SKM-1 (cell line): ENCODE measurements around the gene USP9Y.
A peak's percentile ranks its signal among the peaks of the same experiment; 100 is the strongest.
"Not testable (repeated sequence)": the region's sequence is repeated elsewhere in the genome, so short reads cannot be mapped to it uniquely, and the experiment has no call there.

Experiments used
- DNase-seq: peaks from one replicate; lab custom pipeline; 2025; ENCODE audit not compliant: unreplicated experiment; lab: John Stamatoyannopoulos, UW

The USP9Y gene, protein sequence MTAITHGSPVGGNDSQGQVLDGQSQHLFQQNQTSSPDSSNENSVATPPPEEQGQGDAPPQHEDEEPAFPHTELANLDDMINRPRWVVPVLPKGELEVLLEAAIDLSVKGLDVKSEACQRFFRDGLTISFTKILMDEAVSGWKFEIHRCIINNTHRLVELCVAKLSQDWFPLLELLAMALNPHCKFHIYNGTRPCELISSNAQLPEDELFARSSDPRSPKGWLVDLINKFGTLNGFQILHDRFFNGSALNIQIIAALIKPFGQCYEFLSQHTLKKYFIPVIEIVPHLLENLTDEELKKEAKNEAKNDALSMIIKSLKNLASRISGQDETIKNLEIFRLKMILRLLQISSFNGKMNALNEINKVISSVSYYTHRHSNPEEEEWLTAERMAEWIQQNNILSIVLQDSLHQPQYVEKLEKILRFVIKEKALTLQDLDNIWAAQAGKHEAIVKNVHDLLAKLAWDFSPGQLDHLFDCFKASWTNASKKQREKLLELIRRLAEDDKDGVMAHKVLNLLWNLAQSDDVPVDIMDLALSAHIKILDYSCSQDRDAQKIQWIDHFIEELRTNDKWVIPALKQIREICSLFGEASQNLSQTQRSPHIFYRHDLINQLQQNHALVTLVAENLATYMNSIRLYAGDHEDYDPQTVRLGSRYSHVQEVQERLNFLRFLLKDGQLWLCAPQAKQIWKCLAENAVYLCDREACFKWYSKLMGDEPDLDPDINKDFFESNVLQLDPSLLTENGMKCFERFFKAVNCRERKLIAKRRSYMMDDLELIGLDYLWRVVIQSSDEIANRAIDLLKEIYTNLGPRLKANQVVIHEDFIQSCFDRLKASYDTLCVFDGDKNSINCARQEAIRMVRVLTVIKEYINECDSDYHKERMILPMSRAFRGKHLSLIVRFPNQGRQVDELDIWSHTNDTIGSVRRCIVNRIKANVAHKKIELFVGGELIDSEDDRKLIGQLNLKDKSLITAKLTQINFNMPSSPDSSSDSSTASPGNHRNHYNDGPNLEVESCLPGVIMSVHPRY (N-terminal part only)

DNA sequence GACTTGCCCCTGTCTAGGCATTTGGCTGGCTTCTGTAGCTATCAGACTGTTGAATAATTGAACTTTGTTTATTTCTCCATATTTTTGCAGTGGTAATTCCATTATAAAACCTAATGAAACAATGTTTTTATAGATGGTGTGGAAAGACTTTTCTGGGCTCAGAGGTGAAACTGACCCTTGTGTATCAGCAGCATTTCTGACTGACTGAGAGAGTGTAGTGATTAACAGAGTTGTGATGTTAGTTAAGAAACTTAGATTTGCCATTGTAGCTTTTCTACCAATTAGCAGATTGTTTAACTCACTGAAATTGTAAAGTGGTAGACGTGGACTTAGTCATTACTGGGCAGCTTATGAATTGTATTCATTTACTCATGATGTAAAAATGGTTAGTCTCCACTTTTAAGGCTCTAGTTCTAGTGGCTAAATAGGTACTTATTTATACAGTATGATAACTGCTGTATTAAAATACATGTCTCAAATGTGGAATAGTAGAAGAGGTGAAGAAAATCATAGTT lies at the start of gene USP9Y:
TSS of gene USP9Y (plus strand) at position 51 of the 515 bp plus-strand sequence. CDS start 8,217 bp downstream, outside the sequence.
- DNase-seq: no peak

DNA sequence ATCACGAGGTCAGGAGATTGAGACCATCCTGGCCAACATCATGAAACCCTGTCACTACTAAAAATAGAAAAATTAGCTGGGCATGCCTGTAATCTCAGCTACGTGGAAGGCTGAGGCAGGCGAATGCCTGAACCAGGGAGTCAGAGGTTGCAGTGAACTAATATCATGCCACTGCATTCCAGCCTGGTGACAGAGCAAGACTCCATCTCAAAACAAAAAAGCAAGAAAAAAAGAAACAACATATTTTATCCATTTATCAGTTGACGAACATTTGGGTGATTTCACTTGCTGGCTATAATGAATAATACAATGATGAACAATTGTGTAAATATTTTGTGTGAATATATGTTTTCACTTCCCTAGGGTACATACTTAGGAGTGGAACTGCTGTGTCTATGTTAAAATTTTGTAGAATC lies 49.4 kb upstream of the USP9Y start:
- DNase-seq: no peak

DNA sequence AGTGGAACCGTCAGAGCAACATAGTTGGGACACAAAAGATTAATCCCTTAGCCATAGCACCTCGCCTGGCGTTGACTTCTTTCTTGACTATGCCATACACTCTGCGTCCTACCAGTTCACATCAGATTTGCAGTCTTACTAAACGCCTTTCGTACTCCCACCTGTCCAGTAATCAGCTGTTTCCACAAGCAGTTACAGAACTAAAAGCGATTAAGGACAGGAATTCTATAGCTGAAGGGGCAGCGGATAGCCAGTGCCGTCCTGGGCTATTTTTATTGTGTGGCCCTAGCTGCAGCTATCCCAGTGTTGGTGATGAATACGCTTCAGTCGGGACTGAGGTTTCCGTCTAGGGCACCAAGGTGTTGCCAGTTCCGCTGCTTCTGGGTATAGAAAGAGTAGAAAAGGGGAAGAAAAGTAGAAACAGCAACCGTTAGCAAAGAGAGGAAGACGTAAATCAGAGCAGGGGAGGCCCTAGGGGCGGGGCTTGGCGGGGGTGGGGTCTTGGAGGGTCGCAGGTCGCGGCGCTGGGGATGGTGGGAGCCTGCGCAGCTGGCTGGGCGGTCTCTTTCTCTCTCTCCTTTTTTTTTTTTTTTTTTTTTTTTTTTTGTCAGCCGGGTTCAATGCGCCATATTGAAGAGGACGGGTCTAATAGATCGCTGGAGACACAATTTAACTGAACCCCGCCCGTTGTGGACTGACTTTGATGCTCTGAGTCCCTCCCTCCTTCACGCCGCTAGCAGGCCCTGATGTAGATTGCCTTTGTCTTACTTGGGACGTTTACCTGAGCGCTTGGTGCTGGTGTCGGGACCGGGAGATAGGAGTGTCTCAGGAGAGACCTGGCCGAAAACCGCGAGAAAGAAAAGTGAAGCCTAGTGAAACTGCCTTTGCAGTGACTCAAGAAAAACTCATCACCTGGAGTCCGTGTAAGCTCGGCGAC lies 39.0 kb upstream of the USP9Y start:
- DNase-seq: peak; percentile 2

DNA sequence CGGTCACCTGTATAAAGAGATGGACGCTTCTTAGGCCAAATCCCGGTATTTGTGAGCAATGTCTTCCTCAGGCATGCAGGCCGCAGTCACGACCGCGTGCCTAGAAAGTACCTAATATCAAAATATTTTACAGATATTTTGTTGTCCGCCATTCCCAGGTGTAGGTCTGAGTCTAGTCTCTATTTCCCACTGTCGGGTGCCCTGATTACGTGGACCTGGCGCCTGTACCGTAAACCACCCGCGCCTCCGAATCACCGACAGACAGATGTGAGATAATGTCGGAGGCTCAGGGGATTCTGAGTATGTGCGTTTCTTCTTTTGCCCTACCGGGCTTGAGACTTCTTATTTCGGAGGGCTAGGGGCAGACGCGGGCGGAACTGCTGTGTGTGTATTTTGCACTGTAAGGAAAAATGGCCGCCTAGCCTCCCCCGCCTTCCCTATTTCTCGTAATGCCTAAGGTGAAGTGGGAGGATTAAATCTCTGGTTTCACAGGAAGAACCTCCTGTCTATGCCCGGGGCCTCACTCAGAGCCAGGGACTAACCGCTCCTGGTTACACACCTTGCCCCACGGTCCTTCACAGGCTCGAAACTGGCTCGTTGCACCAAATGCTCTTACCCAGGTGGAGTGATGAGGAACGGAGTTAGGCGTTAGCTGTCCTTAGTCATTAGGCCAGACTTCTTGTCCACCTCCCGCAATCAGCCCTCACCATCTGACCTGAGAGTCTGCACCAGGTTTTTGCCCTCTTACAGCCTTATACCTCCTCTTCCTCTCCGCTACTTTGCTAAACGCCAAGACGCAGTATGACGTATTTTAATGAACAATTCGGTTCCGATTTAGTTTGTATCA lies 38.1 kb upstream of the USP9Y start:
- peak; percentile 2 for DNase-seq

DNA sequence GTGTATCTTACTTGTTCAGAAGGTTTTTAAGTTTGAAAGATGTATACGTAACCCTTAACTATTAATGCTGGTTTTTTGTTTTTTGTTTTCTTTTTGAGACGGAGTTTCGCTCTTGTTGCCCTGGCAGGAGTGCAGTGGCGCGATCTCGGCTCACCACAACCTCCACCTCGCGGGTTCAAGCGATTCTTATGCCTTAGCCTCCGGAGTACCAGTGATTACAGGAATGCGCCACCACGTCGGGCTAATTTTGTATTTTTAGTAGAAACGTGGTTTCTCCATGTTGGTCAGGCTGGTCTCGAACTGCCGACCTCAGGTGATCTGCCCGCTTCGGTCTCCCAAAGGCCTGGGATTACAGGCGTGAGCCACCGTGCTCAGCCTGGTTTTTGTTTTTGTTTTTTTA lies 37.2 kb upstream of the USP9Y start:
- not testable (repeated sequence) for DNase-seq

DNA sequence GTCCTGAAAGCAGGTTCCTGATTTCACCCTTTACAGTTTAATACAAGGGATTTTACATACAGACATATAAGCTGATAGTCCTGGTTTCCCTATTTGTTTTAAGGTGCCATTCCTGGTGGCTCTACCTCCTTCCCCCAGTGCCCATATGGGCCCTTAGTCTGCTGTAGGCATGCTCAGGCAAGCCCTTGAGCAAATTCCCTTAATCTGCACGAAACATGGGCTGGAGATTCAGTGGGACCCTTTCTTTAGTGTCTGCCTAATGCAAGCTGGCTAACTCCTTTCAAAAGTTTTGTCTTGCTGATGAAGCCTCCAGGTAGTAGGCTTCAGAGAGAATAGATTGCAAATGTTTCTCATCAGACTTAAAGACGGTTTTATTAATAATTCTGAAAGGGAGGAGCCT lies 22.9 kb upstream of the USP9Y start:
- DNase-seq: no peak

DNA sequence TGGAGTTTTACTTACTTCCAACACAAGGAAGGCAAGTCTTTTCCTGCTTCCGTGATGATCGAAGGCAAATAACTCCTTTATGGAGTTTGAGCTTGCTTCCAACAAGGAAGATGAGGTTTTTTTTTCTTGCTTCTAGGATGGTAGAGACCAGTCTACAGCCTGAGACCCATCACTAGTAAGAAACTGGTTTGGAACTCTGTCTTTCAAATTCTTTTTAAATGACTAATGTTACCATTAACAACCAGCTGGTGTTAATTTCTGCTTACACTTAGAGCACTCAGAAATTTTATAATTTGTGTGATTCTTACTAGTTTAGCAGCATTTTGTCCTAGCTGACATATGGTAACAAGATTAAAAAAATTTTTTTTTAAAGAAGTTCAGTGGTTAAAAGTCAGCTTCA lies 19.5 kb upstream of the USP9Y start:
- no peak for DNase-seq

DNA sequence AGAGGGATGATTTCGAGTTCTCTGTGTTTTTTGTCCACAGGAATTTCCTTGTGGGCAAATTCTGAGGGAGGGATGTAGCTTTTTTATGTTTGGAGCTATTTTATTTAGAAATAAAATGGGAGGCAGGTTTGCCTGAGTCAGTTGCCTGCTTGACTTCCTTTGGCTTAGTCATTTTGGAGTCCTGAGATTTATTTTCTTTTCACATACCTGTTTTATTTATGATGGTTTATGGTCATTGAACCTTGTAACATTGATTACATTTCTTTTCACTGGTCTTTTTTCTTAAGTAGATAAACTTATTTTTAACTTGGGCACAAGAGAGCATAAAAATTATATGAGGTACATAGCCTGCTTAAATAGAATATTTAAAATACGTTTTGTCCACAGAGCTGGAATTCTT lies 12.7 kb upstream of the USP9Y start:
- DNase-seq: no peak

DNA sequence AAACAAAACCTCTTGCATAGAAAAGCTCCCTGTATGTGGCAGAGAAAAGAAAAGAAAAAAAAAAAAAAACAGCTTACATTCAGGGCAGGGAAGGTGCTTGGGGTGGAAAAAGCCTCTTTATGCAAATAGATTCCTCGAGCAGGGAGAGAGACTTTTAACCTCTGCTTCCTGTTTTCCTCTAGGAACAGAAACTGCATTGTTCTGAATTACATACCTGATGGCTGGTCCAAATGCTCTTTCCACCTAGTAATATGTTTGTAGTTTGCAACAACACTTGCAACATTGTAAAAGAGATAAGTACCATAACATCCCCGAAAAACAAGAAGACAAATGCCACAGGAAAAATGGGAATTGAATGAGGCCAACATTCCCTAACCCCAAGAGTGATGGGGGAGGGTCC lies 944 bp upstream of the USP9Y start:
- DNase-seq: no peak

DNA sequence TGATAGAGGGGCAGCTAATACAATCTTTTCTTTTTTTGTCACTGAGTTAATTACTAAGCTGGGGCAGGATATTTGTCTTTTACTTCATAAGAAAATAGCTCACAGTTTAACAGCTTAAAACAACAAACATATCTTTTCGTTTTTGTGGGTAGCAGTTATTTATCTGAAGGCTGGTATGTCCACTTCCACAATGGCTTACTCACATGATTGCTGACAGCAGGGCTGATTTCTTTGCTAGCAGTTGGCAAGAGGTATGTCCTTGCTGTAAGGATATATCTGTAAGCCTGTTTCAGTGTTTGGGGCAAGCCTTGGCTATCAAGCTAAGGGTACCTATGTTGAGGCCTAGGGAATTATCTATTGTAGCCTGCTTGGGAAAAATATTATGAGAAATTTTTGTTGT lies 1.1 kb downstream of the USP9Y start:
- no peak for DNase-seq

DNA sequence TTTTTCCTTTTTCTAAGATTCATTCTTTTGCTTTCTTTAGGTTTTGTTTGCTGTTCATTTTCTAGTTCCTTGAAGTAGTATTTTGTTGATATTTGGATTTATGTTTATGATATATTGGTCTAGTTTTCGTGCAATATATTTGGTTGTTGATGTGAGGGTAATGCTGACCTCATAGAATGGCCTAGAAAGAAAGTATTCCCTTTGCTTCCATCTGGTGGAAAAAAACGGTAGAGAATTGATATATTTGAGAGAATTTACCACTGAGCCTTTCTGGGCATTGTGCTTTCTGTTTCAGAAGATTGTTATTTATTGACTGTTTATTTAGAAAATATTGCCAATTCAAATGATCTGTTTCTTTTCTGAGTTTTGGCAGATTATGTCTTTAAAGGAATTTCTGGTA lies 9.4 kb downstream of the USP9Y start:
- no peak for DNase-seq

DNA sequence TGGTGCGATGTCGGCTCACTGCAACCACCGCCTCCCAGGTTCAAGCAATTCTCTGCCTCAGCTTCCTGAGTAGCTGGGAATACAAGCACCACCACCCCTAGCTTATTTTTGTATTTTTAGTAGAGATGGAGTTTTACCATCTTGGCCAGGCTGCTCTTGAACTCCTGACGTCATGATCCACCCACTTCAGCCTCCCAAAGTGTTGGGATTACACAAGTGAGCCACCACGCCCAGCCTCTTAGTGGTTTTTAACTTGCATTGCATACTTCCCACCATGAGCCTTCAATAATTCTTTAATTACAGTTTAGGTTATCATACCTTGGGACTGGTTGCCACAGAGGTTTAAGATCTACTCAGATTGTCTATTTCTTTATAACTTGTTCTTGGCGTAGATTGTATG lies 14.3 kb downstream of the USP9Y start:
- DNase-seq: no peak

DNA sequence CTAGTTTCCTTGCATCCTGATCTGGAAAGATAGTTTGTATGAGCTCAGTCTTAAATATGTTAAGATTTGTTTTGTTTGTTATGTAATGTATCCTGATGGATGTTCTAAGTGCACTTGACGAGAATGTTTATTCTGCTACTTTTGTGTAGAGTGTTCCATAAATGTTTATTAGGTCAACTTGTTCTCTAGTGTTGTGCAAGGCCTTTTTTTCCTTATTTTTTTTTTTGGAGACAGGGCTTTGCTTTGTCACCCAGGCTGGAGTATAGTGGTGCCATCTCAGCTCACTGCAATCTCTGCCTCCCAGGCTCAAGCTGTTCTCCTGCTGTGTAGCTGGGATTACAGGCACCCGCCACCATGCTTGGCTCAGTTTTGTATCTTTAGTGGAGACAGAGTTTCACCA lies 28.7 kb downstream of the USP9Y start:
- no peak for DNase-seq

DNA sequence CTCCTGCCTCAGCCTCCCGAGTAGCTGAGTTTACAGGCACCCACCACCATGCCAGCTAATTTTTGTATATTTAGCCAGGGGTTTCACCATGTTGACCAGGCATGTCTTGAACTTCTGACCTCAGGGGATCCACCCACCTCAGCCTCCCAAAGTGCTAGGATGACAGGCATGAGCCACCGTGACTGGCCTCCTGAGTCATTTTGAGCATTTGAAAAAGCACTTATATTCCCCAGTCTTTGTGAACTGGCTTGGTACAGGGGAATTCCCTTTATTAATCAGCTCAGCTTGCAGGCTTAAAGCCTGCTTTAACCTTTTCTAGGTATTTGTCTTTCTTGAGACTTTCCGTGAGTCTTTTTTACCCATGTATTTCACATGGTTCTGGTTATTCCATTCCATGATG lies 32.6 kb downstream of the USP9Y start:
- no peak for DNase-seq

DNA sequence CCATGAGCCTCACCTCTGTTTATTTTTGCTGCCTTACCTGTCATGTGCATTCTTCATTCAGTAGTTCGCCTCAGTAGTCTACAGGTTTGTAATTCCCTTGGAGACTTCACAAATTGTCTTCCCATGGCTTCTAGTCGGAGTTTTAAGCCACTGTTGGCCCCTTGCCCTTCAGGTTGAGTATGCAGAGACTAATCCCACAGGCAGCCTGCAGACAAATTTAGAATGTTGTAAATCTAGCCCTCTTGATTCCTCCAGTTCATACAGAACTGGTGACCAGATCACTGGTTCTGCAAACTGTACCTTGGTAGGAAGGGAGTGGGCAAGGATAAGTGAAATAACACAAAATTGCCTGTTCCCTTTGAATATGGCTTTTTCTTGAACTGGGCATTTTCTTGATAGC lies 33.0 kb downstream of the USP9Y start:
- no peak for DNase-seq

DNA sequence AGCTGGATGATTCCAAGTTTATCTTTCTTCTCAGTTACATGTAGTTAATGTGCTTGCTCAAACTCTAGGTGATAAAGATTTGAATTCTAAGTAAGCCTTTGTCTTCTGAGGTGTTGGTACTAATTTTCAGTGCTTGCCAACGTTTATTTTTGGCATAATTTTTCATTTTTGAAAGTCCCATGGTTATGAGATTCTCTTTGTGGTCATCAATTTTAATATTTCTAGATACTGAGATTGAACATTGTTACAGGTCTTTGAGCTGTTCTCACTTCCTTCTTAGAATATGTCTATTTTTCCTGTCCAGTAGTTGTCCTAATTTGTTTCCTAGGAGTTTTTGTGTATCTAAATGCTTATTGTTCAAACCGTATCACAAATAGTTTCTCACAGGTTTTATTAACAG lies 40.4 kb downstream of the USP9Y start:
- DNase-seq: no peak

DNA sequence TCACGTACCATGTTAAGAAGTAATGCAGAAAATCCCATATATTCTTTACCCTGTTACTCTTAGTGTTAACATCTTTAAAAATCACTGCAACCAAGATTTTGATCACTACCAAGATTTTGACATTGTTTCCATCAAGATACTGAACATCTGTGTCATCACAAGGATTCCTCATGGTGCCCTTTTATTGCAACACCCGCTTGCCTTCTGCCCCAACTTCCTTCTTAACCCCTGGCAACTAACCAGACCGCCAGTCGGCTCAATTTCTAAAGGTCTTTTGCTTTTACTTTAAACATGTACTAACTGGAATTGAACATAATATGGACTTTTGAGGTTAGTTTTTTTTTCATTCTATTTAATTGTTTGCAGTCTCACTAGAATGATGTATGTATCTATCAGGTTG lies 41.7 kb downstream of the USP9Y start:
- no peak for DNase-seq

DNA sequence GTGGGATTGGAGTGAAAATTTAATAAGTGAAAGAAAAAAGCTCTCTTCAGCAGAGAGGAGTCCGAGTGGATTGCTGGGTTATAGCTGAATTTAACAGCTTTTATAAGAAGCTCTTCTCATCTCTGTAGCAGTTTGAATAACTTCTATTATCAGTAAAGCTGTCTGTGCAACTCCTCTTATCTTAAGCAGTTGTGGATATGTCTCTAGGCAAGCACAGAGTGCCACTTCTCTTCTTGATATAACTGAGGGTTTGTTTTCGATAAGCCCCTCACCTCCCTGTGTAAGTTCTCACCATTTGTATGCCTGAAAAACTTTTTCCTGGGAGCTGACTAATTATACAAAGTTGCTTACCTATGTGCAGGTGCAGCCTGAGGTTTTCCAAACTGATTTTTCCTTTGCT lies 43.1 kb downstream of the USP9Y start:
- no peak for DNase-seq

DNA sequence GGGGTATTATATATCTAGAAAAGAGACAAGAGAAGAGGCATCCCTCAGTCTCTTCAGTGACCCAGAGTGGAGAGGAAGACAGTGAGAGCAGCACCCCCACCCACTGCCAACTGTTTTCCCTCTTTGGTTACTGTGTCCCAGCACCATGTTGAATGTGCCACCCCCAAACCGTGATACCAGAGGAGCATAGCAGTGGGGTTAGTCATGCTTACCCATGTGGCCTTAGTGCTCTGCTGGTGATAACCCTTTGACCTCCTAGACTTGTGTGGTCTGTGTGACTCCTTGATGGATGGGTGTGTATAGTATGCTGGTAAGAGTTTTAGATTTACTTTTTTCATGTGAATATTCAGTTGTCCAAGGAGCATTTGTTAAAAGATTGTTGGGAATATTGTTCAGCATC lies 48.3 kb downstream of the USP9Y start:
- DNase-seq: no peak

DNA sequence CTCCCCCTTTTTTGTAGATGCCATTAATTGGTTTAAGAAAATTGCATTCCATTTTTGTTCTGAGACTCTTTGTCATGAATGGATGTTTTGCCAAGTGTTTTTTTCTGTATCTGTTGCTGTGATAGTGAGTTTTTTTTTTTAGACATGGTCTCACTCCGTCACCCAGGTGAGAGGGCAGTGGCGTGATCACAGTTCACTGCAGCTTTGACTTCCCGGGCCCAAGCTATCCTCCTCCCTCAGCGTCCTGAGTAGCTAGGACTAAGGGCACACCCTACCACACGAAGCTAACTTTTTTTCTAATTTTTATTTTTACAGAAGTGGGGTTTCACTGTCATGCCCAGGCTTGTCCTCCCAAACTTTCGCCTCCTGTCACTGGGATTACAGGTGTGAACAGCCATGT lies 51.8 kb downstream of the USP9Y start:
- no peak for DNase-seq
